BJ (cell line): ENCODE data around the gene KRT81. TPM values are rescaled to one million over a fixed set of nuclear protein-coding genes. Genes with fewer than 3 reads are reported as not detected.

Source experiments
- CTCF ChIA-PET: fragments of 350-600 bp; formaldehyde crosslinking; extraction: SDS; loops from one replicate; lab custom pipeline; 2021; ENCODE audit warnings: antibody characterized with exemption, inconsistent platforms; lab: Yijun Ruan, JAX
- POLR2A ChIA-PET: fragments of 300-600 bp; sonication (Branson Sonifier 250); formaldehyde crosslinking; extraction: SDS; loops from one replicate; lab custom pipeline; 2021; ENCODE audit warnings: antibody characterized with exemption; lab: Charles Lee
- DNase-seq: peaks from one replicate; pipeline ENCODE4 v3.0.0-alpha.2; 2011; ENCODE audit warnings: low read depth
- H3K27me3 ChIP-seq: 2 replicates; pipeline ENCODE4 v1.6.0; 2011; ENCODE audit warnings: low read length; ENCODE audit not compliant: control insufficient read depth, insufficient read depth
- H3K36me3 ChIP-seq: 2 replicates; pipeline ENCODE4 v1.5.1; 2011; ENCODE audit warnings: low read length; ENCODE audit not compliant: control insufficient read depth, insufficient read depth
- H3K4me3 ChIP-seq: 2 replicates; pipeline ENCODE4 v1.5.1; 2011; ENCODE audit warnings: low read depth, mild to moderate bottlenecking, control low read depth, low read length
- CTCF ChIP-seq: IDR thresholded peaks from 2 replicates; pipeline ENCODE4 v1.5.1; 2011; ENCODE audit warnings: low read depth, mild to moderate bottlenecking, control low read depth, inconsistent platforms, low read length, moderate library complexity; ENCODE audit not compliant: insufficient read depth
- polyA plus RNA-seq: library from polyadenylated mRNA; depleted of rRNA; stranded (reverse); fragments of >200 nt; gene quantifications from 2 replicates; pipeline ENCODE4 v1.2.3, GENCODE V29; 2011

The KRT81 gene
- polyA plus RNA-seq, 1 experiment = 24.7 TPM

- no peaks in the 10 kb centered on the region; the same call in 1 of the 2 replicates for H3K36me3 ChIP-seq
- no peak for DNase-seq
- ChIA-PET CTCF (interaction anchor here (1.0 to 3.2 kb wide), 6 partner anchors 29 to 78 kb away, joined by 3 to 10 read pairs (median 4); no protein-coding TSS in a partner anchor), POLR2A (no interaction called here)
- no peak for TF ChIP-seq CTCF
- H3K27me3 ChIP-seq = no peaks in the 10 kb centered on the region
- H3K4me3 ChIP-seq = no peak overlapping the region
Measured at GRCh38 chr12:52248541-52249461, 42.5 kb downstream of the KRT81 start.

- no peak for DNase-seq
- Histone ChIP-seq H3K36me3 (no peaks in the 10 kb centered on the region; the same call in 1 of the 2 replicates), H3K27me3 (no peaks in the 10 kb centered on the region), H3K4me3 (no peak overlapping the region)
- ChIA-PET CTCF (interaction anchor here (1.0 to 3.2 kb wide), 6 partner anchors 30 to 101 kb away, joined by 3 to 10 read pairs (median 3); no protein-coding TSS in a partner anchor), POLR2A (no interaction called here)
- no peak for TF ChIP-seq CTCF
Measured at GRCh38 chr12:52247622-52248540, 43.5 kb downstream of the KRT81 start.

- ChIA-PET CTCF (interaction anchor here (1.0 to 3.2 kb wide), 5 partner anchors 30 to 100 kb away, joined by 3 to 10 read pairs (median 3); no protein-coding TSS in a partner anchor), POLR2A (no interaction called here)
- no peak for DNase-seq
- Histone ChIP-seq H3K4me3 (no peak overlapping the region), H3K27me3 (no peaks in the 10 kb centered on the region), H3K36me3 (no peaks in the 10 kb centered on the region; the same call in 1 of the 2 replicates)
- TF ChIP-seq CTCF = no peak
Measured at GRCh38 chr12:52246720-52247621, 44.4 kb downstream of the KRT81 start.

GRCh38 chr12:52245962-52246569, 45.3 kb downstream of the KRT81 start:
- no peak for DNase-seq
- Histone ChIP-seq H3K36me3 (no peaks in the 10 kb centered on the region; the same call in 1 of the 2 replicates), H3K27me3 (no peaks in the 10 kb centered on the region), H3K4me3 (no peak overlapping the region)
- TF ChIP-seq CTCF = no peak
- ChIA-PET CTCF (interaction anchor here (1.2 to 3.3 kb wide), 7 partner anchors 13 to 99 kb away, joined by 3 to 19 read pairs (median 7); no protein-coding TSS in a partner anchor), POLR2A (no interaction called here)
